WTC11 (cell line): ENCODE data around the gene UBA1. TPM values are rescaled to one million over a fixed set of nuclear protein-coding genes. Genes with fewer than 3 reads are reported as not detected.

Experiments
- ATAC-seq: fragments of 200-7000 bp; cut with Tn5 transposase; 2 replicates; pipeline ENCODE4 v1.10.0; 2021; ENCODE audit warnings: mild to moderate bottlenecking, moderate library complexity
- CTCF ChIA-PET: fragments of 300-600 bp; sonication (Branson Sonifier 250); formaldehyde crosslinking; loops from one replicate; lab custom pipeline; 2021; ENCODE audit warnings: antibody characterized with exemption; lab: Charles Lee
- POLR2A ChIA-PET: fragments of 350-600 bp; sonication (Branson Sonifier 250); formaldehyde crosslinking; loops from one replicate; lab custom pipeline; 2021; ENCODE audit warnings: antibody characterized with exemption; lab: Charles Lee
- DNase-seq: peaks from one replicate; pipeline ENCODE4 v3.0.0; 2021; ENCODE audit warnings: low spot score
- H3K27ac Mint-ChIP-seq: 2 replicates; pipeline ENCODE4 v1.8.0; 2021; ENCODE audit warnings: mixed read lengths
- H3K27me3 Mint-ChIP-seq: 2 replicates; pipeline ENCODE4 v1.8.0; 2021; ENCODE audit warnings: low read depth, mild to moderate bottlenecking, moderate library complexity, mixed read lengths
- H3K36me3 Mint-ChIP-seq: 2 replicates; pipeline ENCODE4 v1.8.0; 2021; ENCODE audit warnings: mixed read lengths
- H3K4me1 Mint-ChIP-seq: 2 replicates; pipeline ENCODE4 v1.8.0; 2022; ENCODE audit warnings: mixed read lengths
- H3K4me3 Mint-ChIP-seq: 2 replicates; pipeline ENCODE4 v1.8.0; 2021; ENCODE audit warnings: mild to moderate bottlenecking, moderate library complexity, mixed read lengths
- H3K9me3 Mint-ChIP-seq: 2 replicates; pipeline ENCODE4 v1.8.0; 2021; ENCODE audit warnings: mixed read lengths
- GABPB1 ChIP-seq: sonication (generic); formaldehyde crosslinking; IDR thresholded peaks from 2 replicates; pipeline ENCODE4 v1.8.1; 2023; ENCODE audit warnings: mild to moderate bottlenecking, missing genetic modification reagents
- GTF2I ChIP-seq: fragments of 250-450 bp; sonication (Bioruptor Pico); conservative IDR thresholded peaks from 2 replicates; pipeline ENCODE4 v1.4.0; 2021; ENCODE audit warnings: mild to moderate bottlenecking
- IRF2 ChIP-seq: sonication (generic); formaldehyde crosslinking; IDR thresholded peaks from 2 replicates; pipeline ENCODE4 v1.8.0; 2022; ENCODE audit warnings: low read depth, missing genetic modification reagents, borderline replicate concordance
- NFYB ChIP-seq: sonication (generic); formaldehyde crosslinking; conservative IDR thresholded peaks from 2 replicates; pipeline ENCODE4 v1.8.0; 2022; ENCODE audit warnings: low read depth, missing genetic modification reagents
- RELA ChIP-seq: sonication (generic); formaldehyde crosslinking; IDR thresholded peaks from 2 replicates; pipeline ENCODE4 v1.8.1; 2022; ENCODE audit warnings: missing genetic modification reagents, mild to moderate bottlenecking, borderline replicate concordance
- RORB ChIP-seq: fragments of 250-450 bp; sonication (Bioruptor Pico); IDR thresholded peaks from 2 replicates; pipeline ENCODE4 v1.9.0; 2021; ENCODE audit warnings: mild to moderate bottlenecking
- SP1 ChIP-seq: sonication (generic); formaldehyde crosslinking; conservative IDR thresholded peaks from 2 replicates; pipeline ENCODE4 v1.8.1; 2022; ENCODE audit warnings: missing genetic modification reagents
- TEAD4 ChIP-seq: sonication (generic); formaldehyde crosslinking; IDR thresholded peaks from 2 replicates; pipeline ENCODE4 v1.8.0; 2022; ENCODE audit warnings: mild to moderate bottlenecking, missing genetic modification reagents
- TP53 ChIP-seq: sonication (generic); formaldehyde crosslinking; IDR thresholded peaks from 2 replicates; pipeline ENCODE4 v1.8.1; 2023; ENCODE audit warnings: mild to moderate bottlenecking, missing genetic modification reagents
- ZNF423 ChIP-seq: fragments of 250-450 bp; sonication (Bioruptor Pico); IDR thresholded peaks from 2 replicates; pipeline ENCODE4 v2.1.2; 2022; ENCODE audit warnings: mild to moderate bottlenecking, moderate library complexity
- total RNA-seq: library from RNA; stranded (reverse); gene quantifications from 3 replicates; pipeline ENCODE4 v1.2.3, GENCODE V29; 2021
- TF ChIP-seq, protein P1 (sequence below): sonication (generic); formaldehyde crosslinking; IDR thresholded peaks from 2 replicates; pipeline ENCODE4 v1.8.0; 2022; ENCODE audit warnings: mild to moderate bottlenecking, missing genetic modification reagents
- TF ChIP-seq, protein P2 (sequence below): sonication (generic); formaldehyde crosslinking; IDR thresholded peaks from 2 replicates; pipeline ENCODE4 v1.8.0; 2022; ENCODE audit warnings: mild to moderate bottlenecking, missing genetic modification reagents
- TF ChIP-seq, protein P3 (sequence below): sonication (generic); formaldehyde crosslinking; IDR thresholded peaks from 2 replicates; pipeline ENCODE4 v1.8.0; 2022; ENCODE audit warnings: mild to moderate bottlenecking, missing genetic modification reagents
- TF ChIP-seq, protein P4 (sequence below): sonication (generic); formaldehyde crosslinking; IDR thresholded peaks from 2 replicates; pipeline ENCODE4 v1.8.1; 2023; ENCODE audit warnings: mild to moderate bottlenecking, moderate library complexity, missing genetic modification reagents
- TF ChIP-seq, protein P5 (sequence below): sonication (generic); formaldehyde crosslinking; IDR thresholded peaks from 2 replicates; pipeline ENCODE4 v1.8.1; 2022; ENCODE audit warnings: mild to moderate bottlenecking, moderate library complexity, missing genetic modification reagents
- TF ChIP-seq, protein P6 (sequence below): sonication (generic); formaldehyde crosslinking; IDR thresholded peaks from 2 replicates; pipeline ENCODE4 v1.8.1; 2022; ENCODE audit warnings: mild to moderate bottlenecking, missing genetic modification reagents, moderate library complexity, borderline replicate concordance
- TF ChIP-seq, protein P7 (sequence below): fragments of 250-450 bp; sonication (Bioruptor Pico); IDR thresholded peaks from 2 replicates; pipeline ENCODE4 v1.9.0; 2021; ENCODE audit warnings: mild to moderate bottlenecking, borderline replicate concordance
- TF ChIP-seq, protein P8 (sequence below): sonication (generic); formaldehyde crosslinking; IDR thresholded peaks from 2 replicates; pipeline ENCODE4 v1.8.1; 2023; ENCODE audit warnings: mild to moderate bottlenecking, missing genetic modification reagents, moderate library complexity
- TF ChIP-seq, protein P9 (sequence below): sonication (generic); formaldehyde crosslinking; IDR thresholded peaks from 2 replicates; pipeline ENCODE4 v1.8.1; 2022; ENCODE audit warnings: low read depth, missing genetic modification reagents, borderline replicate concordance

Gene UBA1
- total RNA-seq, 1 experiment from 2014 or later: 379 TPM

DNA sequence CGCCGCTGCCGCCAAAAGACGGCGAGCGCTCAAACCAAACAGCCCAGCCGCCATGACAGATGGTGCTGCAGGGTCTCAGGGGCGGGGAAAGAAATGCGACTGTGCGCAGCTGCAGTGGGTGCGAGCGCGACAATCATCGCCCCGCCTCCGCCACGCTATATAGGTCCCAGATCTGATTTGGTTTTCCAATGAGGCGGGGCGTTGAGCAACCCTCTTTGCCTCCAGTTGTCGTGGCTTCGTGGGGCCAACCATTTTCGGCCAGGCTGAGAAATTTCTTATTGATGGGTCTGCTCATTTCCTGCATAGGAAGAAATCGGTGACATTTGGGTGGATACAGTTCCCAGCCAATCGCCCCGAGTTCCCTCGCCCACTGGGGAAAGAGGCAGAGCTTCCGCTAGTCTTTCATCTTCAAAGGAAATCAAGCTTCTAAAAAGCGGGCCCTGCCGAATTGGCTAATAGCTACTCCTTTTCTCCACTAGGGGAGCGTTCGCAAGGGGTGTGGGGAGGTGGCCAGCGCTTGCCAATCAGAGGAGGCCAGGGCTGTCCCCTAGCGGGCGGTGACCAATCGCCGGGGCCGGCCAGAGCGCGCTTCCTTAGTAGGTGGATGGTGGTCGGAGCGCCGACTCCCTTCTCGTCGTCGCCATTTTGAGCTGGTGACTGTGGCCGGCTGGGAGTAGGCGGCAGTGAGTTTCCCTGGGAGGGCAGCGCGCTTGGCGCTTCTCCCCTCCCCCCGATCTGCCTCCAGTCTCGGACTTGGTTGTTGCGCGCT is 48.8 kb upstream of the UBA1 start, which contains the start of the genes NDUFB11 and RBM10 (continued):
- TF ChIP-seq, protein P1, sequence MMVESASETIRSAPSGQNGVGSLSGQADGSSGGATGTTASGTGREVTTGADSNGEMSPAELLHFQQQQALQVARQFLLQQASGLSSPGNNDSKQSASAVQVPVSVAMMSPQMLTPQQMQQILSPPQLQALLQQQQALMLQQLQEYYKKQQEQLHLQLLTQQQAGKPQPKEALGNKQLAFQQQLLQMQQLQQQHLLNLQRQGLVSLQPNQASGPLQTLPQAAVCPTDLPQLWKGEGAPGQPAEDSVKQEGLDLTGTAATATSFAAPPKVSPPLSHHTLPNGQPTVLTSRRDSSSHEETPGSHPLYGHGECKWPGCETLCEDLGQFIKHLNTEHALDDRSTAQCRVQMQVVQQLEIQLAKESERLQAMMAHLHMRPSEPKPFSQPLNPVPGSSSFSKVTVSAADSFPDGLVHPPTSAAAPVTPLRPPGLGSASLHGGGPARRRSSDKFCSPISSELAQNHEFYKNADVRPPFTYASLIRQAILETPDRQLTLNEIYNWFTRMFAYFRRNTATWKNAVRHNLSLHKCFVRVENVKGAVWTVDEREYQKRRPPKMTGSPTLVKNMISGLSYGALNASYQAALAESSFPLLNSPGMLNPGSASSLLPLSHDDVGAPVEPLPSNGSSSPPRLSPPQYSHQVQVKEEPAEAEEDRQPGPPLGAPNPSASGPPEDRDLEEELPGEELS (CRISPR knock-in tag): peak; percentile 25; the same call in 1 of the 2 replicates
- no peak for TF ChIP-seq RORB (CRISPR knock-in tag)
- TF ChIP-seq, protein P2, sequence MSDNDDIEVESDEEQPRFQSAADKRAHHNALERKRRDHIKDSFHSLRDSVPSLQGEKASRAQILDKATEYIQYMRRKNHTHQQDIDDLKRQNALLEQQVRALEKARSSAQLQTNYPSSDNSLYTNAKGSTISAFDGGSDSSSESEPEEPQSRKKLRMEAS (CRISPR knock-in tag): peak; percentile 39; the same call in 1 of the 2 replicates
- TF ChIP-seq NFYB (CRISPR knock-in tag): peak; percentile 69
- peak; percentile 55; the same call in 1 of the 2 replicates for TF ChIP-seq SP1 (CRISPR knock-in tag)
- TF ChIP-seq, all 79 proteins: peak for 8

DNA sequence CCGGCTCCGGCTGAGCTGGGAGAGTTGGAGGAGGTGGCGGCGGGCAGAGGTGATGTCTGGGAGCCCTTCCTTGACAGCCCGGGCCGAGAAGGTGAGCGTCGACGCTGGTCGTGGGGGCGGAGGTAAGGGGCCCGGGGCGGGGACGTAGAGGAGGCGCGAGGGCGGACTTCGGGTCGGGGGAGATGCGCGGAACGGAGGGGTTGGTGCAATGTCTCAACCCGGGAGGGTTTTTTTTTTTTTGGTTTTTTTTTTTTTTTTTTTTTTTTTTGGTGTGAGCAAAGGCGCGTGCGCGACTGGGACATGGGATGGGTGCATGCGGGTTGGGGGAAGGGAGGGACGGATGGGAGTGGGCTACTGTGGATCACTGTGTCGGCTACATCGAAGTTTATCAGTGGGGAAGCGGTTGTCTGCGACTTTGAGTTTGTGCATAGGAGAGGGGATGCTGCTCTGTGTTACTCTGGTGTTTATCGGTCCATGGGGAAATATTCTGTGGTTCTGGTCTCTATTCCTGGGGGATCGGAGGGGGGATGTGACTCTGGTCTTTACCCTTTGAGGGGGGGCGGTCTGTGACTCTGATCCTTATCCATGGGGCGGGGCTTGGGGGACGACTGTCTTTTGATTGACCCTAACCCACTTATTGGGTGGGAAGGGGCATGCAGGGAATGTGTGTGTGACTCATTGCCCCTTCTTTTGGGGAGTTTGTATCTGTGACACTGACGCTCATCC is 48.1 kb upstream of the UBA1 start:
- Mint-ChIP-seq H3K4me1 (peaks cover 16% of the 10 kb centered on the region), H3K36me3 (peaks cover 18% of the 10 kb centered on the region), H3K4me3 (peak overlapping the region; percentile 98), H3K27me3 (no peaks in the 10 kb centered on the region), H3K9me3 (no peaks in the 10 kb centered on the region), H3K27ac (peak overlapping the region; percentile 98)
- ChIA-PET CTCF (interaction anchor here (0.6 to 1.2 kb wide), 11 partner anchors 10 to 378 kb away, joined by 3 to 7 read pairs (median 4); no protein-coding TSS in a partner anchor), POLR2A (interaction anchor here (0.6 to 1.7 kb wide), 6 partner anchors 16 to 504 kb away, joined by 3 to 9 read pairs (median 4); no protein-coding TSS in a partner anchor)
- DNase-seq: no peak
- ATAC-seq: peak; percentile 11
- no peak for TF ChIP-seq RELA (CRISPR knock-in tag)
- TF ChIP-seq TEAD4: no peak
- TF ChIP-seq, protein P3, sequence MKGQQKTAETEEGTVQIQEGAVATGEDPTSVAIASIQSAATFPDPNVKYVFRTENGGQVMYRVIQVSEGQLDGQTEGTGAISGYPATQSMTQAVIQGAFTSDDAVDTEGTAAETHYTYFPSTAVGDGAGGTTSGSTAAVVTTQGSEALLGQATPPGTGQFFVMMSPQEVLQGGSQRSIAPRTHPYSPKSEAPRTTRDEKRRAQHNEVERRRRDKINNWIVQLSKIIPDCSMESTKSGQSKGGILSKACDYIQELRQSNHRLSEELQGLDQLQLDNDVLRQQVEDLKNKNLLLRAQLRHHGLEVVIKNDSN (CRISPR knock-in tag): no peak
- TF ChIP-seq, protein P4, sequence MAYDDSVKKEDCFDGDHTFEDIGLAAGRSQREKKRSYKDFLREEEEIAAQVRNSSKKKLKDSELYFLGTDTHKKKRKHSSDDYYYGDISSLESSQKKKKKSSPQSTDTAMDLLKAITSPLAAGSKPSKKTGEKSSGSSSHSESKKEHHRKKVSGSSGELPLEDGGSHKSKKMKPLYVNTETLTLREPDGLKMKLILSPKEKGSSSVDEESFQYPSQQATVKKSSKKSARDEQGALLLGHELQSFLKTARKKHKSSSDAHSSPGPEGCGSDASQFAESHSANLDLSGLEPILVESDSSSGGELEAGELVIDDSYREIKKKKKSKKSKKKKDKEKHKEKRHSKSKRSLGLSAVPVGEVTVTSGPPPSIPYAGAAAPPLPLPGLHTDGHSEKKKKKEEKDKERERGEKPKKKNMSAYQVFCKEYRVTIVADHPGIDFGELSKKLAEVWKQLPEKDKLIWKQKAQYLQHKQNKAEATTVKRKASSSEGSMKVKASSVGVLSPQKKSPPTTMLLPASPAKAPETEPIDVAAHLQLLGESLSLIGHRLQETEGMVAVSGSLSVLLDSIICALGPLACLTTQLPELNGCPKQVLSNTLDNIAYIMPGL (CRISPR knock-in tag): 0 out of 2 replicates have a peak, but pooled peaks have one; percentile 9
- TF ChIP-seq, protein P5, sequence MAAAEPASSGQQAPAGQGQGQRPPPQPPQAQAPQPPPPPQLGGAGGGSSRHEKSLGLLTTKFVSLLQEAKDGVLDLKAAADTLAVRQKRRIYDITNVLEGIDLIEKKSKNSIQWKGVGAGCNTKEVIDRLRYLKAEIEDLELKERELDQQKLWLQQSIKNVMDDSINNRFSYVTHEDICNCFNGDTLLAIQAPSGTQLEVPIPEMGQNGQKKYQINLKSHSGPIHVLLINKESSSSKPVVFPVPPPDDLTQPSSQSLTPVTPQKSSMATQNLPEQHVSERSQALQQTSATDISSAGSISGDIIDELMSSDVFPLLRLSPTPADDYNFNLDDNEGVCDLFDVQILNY (CRISPR knock-in tag): 0 out of 2 replicates have a peak, but pooled peaks have one; percentile 3
- TF ChIP-seq ZNF423 (CRISPR knock-in tag): no peak
- TF ChIP-seq, protein P6, sequence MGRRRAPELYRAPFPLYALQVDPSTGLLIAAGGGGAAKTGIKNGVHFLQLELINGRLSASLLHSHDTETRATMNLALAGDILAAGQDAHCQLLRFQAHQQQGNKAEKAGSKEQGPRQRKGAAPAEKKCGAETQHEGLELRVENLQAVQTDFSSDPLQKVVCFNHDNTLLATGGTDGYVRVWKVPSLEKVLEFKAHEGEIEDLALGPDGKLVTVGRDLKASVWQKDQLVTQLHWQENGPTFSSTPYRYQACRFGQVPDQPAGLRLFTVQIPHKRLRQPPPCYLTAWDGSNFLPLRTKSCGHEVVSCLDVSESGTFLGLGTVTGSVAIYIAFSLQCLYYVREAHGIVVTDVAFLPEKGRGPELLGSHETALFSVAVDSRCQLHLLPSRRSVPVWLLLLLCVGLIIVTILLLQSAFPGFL: no peak
- TF ChIP-seq, protein P7, sequence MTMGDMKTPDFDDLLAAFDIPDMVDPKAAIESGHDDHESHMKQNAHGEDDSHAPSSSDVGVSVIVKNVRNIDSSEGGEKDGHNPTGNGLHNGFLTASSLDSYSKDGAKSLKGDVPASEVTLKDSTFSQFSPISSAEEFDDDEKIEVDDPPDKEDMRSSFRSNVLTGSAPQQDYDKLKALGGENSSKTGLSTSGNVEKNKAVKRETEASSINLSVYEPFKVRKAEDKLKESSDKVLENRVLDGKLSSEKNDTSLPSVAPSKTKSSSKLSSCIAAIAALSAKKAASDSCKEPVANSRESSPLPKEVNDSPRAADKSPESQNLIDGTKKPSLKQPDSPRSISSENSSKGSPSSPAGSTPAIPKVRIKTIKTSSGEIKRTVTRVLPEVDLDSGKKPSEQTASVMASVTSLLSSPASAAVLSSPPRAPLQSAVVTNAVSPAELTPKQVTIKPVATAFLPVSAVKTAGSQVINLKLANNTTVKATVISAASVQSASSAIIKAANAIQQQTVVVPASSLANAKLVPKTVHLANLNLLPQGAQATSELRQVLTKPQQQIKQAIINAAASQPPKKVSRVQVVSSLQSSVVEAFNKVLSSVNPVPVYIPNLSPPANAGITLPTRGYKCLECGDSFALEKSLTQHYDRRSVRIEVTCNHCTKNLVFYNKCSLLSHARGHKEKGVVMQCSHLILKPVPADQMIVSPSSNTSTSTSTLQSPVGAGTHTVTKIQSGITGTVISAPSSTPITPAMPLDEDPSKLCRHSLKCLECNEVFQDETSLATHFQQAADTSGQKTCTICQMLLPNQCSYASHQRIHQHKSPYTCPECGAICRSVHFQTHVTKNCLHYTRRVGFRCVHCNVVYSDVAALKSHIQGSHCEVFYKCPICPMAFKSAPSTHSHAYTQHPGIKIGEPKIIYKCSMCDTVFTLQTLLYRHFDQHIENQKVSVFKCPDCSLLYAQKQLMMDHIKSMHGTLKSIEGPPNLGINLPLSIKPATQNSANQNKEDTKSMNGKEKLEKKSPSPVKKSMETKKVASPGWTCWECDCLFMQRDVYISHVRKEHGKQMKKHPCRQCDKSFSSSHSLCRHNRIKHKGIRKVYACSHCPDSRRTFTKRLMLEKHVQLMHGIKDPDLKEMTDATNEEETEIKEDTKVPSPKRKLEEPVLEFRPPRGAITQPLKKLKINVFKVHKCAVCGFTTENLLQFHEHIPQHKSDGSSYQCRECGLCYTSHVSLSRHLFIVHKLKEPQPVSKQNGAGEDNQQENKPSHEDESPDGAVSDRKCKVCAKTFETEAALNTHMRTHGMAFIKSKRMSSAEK (CRISPR knock-in tag): no peak
- no peak for TF ChIP-seq GABPB1 (CRISPR knock-in tag)
- no peak for TF ChIP-seq TP53 (CRISPR knock-in tag)
- TF ChIP-seq, protein P8, sequence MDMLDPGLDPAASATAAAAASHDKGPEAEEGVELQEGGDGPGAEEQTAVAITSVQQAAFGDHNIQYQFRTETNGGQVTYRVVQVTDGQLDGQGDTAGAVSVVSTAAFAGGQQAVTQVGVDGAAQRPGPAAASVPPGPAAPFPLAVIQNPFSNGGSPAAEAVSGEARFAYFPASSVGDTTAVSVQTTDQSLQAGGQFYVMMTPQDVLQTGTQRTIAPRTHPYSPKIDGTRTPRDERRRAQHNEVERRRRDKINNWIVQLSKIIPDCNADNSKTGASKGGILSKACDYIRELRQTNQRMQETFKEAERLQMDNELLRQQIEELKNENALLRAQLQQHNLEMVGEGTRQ (CRISPR knock-in tag): no peak
- TF ChIP-seq IRF2 (CRISPR knock-in tag): no peak
- TF ChIP-seq, protein P9, sequence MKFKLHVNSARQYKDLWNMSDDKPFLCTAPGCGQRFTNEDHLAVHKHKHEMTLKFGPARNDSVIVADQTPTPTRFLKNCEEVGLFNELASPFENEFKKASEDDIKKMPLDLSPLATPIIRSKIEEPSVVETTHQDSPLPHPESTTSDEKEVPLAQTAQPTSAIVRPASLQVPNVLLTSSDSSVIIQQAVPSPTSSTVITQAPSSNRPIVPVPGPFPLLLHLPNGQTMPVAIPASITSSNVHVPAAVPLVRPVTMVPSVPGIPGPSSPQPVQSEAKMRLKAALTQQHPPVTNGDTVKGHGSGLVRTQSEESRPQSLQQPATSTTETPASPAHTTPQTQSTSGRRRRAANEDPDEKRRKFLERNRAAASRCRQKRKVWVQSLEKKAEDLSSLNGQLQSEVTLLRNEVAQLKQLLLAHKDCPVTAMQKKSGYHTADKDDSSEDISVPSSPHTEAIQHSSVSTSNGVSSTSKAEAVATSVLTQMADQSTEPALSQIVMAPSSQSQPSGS (CRISPR knock-in tag): no peak
- TF ChIP-seq GTF2I: no peak
